GM18520 (cell line): Measurements from ENCODE around the gene C2orf81.
"Not testable (repeated sequence)": the region's sequence is repeated elsewhere in the genome, so short reads cannot be mapped to it uniquely, and the experiment has no call there.

Source experiments
- ATAC-seq: cut with Tn5 transposase; IDR thresholded peaks from one replicate; pipeline ENCODE4 v1.9.1; 2021; ENCODE audit not compliant: unreplicated experiment

C2orf81 gene

GRCh38 chr2:74423231-74424095 lies 2.0 kb upstream of the C2orf81 start:
- ATAC-seq = no peak

GRCh38 chr2:74420443-74421103 lies 846 bp downstream of the C2orf81 start:
- not testable (repeated sequence) for ATAC-seq

- no peak for ATAC-seq
Measured at GRCh38 chr2:74420006-74420405, 1.4 kb downstream of the C2orf81 start.

- no peak for ATAC-seq
Measured at GRCh38 chr2:74419345-74419744, 2.1 kb downstream of the C2orf81 start.

GRCh38 chr2:74418312-74418711 lies 3.1 kb downstream of the C2orf81 start:
- ATAC-seq = no peak

GRCh38 chr2:74417763-74418162 lies 3.7 kb downstream of the C2orf81 start:
- no peak for ATAC-seq

- ATAC-seq = no peak
Measured at GRCh38 chr2:74417197-74417596, 4.2 kb downstream of the C2orf81 start.

GRCh38 chr2:74416778-74417177 lies 4.6 kb downstream of the C2orf81 start:
- ATAC-seq = no peak

- ATAC-seq = no peak
Measured at GRCh38 chr2:74415762-74416395, 5.5 kb downstream of the C2orf81 start.

- no peak for ATAC-seq
Measured at GRCh38 chr2:74414881-74415761, 6.3 kb downstream of the C2orf81 start.

- ATAC-seq = no peak
Measured at GRCh38 chr2:74414441-74414840, 7.0 kb downstream of the C2orf81 start.

- ATAC-seq = no peak
Measured at GRCh38 chr2:74413001-74413698, 8.3 kb downstream of the C2orf81 start.

- no peak for ATAC-seq
Measured at GRCh38 chr2:74407682-74408081, 13.7 kb downstream of the C2orf81 start.

- peak; percentile 70 for ATAC-seq
Measured at GRCh38 chr2:74406035-74406434, 15.4 kb downstream of the C2orf81 start.

- ATAC-seq = no peak
Measured at GRCh38 chr2:74401891-74402290, 19.5 kb downstream of the C2orf81 start.

- no peak for ATAC-seq
Measured at GRCh38 chr2:74399785-74400184, 21.6 kb downstream of the C2orf81 start.

GRCh38 chr2:74396149-74396548 lies 25.3 kb downstream of the C2orf81 start:
- ATAC-seq = no peak

GRCh38 chr2:74393525-74393924 lies 27.9 kb downstream of the C2orf81 start:
- ATAC-seq = no peak

GRCh38 chr2:74392449-74392743 lies 29.0 kb downstream of the C2orf81 start:
- no peak for ATAC-seq
